T-helper 22 cell (primary cell): ENCODE data around the gene GBX1.
A peak's percentile ranks its signal among the peaks of the same experiment; 100 is the strongest.

Experiments
- DNase-seq: peaks from one replicate; pipeline ENCODE4 v3.0.0-alpha.2; 2020; ENCODE audit warnings: low read depth

GBX1 gene

GRCh38 chr7:151173386-151174245, 6.1 kb upstream of the GBX1 start:
- DNase-seq: no peak

- DNase-seq: peak; percentile 55
Measured at GRCh38 chr7:151172273-151173141, 5.0 kb upstream of the GBX1 start.

GRCh38 chr7:151168787-151169162, 1.3 kb upstream of the GBX1 start:
- DNase-seq: no peak

GRCh38 chr7:151168003-151168786, 701 bp upstream of the GBX1 start:
- DNase-seq: peak; percentile 14

GRCh38 chr7:151166629-151167196, 781 bp downstream of the GBX1 start:
- DNase-seq: no peak

GRCh38 chr7:151161757-151162156, 5.7 kb downstream of the GBX1 start:
- no peak for DNase-seq

- no peak for DNase-seq
Measured at GRCh38 chr7:151157645-151158329, 9.7 kb downstream of the GBX1 start.

- DNase-seq: no peak
Measured at GRCh38 chr7:151152643-151153513, 14.6 kb downstream of the GBX1 start.

- no peak for DNase-seq
Measured at GRCh38 chr7:151150388-151150787, 17.1 kb downstream of the GBX1 start.

GRCh38 chr7:151148319-151149259, 18.9 kb downstream of the GBX1 start:
- DNase-seq: no peak

GRCh38 chr7:151146761-151147160, 20.7 kb downstream of the GBX1 start:
- no peak for DNase-seq

GRCh38 chr7:151144387-151144786, 23.1 kb downstream of the GBX1 start:
- no peak for DNase-seq

- no peak for DNase-seq
Measured at GRCh38 chr7:151143261-151144015, 24.1 kb downstream of the GBX1 start.

- no peak for DNase-seq
Measured at GRCh38 chr7:151142686-151143040, 24.8 kb downstream of the GBX1 start.

- no peak for DNase-seq
Measured at GRCh38 chr7:151141855-151142685, 25.4 kb downstream of the GBX1 start.

- no peak for DNase-seq
Measured at GRCh38 chr7:151141311-151141854, 26.1 kb downstream of the GBX1 start.

GRCh38 chr7:151140826-151141225, 26.7 kb downstream of the GBX1 start:
- DNase-seq: no peak
